GM12864 (cell line): ENCODE data around the gene WHRN.

ENCODE experiments used
- DNase-seq: peaks from one replicate; pipeline ENCODE4 v3.0.0-alpha.2; 2011; ENCODE audit warnings: low read depth
- H3K4me3 ChIP-seq: 2 replicates; pipeline ENCODE4 v1.5.1; 2011; ENCODE audit warnings: mild to moderate bottlenecking, low read depth, low read length, control low read depth
- CTCF ChIP-seq: IDR thresholded peaks from 2 replicates; pipeline ENCODE4 v1.5.1; 2011; ENCODE audit warnings: low read depth, mild to moderate bottlenecking, moderate library complexity, low read length, control low read depth, inconsistent platforms; ENCODE audit errors: missing control alignments

Gene WHRN

DNA sequence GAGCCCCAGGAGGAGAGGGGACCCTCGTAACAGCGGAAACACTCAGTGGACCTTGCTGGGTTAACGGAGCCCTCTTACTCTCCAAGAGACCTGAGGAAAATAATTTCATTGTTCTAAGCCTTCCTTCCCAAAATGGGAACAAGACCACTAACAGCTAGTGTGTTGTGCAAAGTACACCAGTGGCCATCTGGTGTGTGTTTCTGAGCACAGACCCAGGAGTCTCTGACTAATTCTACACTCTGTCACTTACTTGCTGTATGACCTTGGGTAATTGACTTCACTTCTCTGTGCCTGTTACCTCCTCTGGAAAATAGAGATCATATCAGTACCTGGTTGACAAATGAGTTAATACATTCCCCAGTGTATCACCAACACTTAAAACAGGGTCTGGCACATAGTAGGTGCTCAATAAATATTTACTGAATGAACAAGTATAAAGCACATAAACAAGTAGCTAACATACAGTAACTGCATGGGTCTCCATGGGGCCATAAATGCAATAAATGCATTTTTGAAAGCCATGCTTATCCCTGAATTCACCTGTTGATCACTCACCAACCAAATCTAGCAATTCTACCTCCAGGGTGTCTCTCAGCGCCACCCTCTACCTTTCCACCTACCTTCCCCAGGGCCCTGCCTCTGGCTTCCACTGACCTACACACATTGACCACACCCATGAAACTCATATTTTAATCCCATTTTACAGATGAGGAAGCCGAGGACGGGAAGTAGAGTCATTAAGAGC lies 72.8 kb downstream of the WHRN start:
- no peak overlapping the region for H3K4me3 ChIP-seq
- TF ChIP-seq CTCF, result no peak
- DNase-seq, result no peak

DNA sequence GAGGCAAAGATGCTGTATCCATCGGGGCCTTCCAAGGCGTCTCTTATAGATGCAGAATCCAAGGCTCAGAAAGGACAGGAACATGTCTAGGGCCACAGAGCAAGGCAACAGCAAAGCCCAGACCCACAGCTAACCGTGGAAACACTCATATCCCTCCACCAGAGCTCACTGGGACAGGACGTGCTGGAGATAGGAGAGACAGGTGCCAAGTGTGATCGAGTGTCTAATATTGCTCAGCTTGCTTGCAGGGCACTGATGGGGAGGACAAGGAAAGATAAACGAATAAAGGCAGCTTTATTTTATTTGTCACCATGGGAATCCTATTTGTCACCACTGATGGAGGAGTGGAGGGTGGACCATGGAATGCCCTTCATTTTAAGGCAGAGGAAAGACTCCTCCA lies 73.5 kb downstream of the WHRN start:
- DNase-seq, result no peak
- no peak for TF ChIP-seq CTCF
- no peak overlapping the region for H3K4me3 ChIP-seq

GRCh38 chr9:114431003-114431402 lies 74.3 kb downstream of the WHRN start:
- no peak overlapping the region for H3K4me3 ChIP-seq
- TF ChIP-seq CTCF, result no peak
- no peak for DNase-seq

DNA sequence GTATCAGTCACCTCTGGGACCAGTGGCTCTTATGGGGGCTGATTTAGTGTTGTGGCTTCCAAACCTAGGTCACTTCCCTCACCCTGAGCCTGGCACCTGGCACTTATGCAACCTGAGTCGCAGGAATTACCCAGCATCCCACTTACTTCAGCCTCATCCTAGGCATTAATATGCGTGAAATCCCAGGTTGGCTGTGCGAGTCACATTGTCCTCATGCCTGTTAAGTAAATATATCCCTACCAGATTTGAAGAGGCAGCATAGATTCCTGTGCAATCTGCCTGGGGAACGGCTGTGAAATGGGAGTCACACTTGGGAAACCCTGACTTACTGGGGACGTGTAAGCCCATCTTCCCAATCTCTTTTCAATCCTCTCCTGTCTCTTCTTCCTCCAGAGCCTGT lies 74.8 kb downstream of the WHRN start:
- no peak for TF ChIP-seq CTCF
- no peak overlapping the region for H3K4me3 ChIP-seq
- DNase-seq, result no peak

GRCh38 chr9:114429488-114429887 lies 75.8 kb downstream of the WHRN start:
- TF ChIP-seq CTCF, result no peak
- DNase-seq, result no peak
- no peak overlapping the region for H3K4me3 ChIP-seq

DNA sequence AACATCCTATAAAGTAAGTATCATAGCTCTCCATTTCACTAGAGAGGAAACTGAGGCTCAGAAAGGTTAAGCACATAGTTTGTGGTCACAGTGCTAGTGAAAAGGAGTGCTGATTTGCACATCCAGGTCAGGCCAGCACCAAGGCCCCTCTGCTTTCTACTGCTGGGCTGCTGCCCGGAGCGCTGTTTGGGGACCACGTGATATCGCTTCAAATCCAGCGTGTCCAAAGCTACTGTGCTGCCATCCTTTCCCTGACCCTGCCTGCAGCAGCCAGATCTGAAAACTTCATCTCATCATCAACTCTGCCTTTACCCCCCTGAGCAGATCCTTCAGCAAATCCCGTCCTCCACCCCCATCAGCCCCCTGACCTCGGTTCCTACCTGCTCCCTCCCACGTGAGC lies 76.8 kb downstream of the WHRN start:
- TF ChIP-seq CTCF, result no peak
- DNase-seq, result no peak
- H3K4me3 ChIP-seq, result no peak overlapping the region

- H3K4me3 ChIP-seq, result no peak overlapping the region
- no peak for TF ChIP-seq CTCF
- no peak for DNase-seq
Measured at GRCh38 chr9:114427644-114428043, 77.6 kb downstream of the WHRN start.
